Measurements from ENCODE around the gene SLC49A3. TPM values are rescaled to one million over a fixed set of nuclear protein-coding genes. Genes with fewer than 3 reads are reported as not detected.

SLC49A3 gene
- total RNA-seq, 1 experiment from 2014 or later = not detected

DNA sequence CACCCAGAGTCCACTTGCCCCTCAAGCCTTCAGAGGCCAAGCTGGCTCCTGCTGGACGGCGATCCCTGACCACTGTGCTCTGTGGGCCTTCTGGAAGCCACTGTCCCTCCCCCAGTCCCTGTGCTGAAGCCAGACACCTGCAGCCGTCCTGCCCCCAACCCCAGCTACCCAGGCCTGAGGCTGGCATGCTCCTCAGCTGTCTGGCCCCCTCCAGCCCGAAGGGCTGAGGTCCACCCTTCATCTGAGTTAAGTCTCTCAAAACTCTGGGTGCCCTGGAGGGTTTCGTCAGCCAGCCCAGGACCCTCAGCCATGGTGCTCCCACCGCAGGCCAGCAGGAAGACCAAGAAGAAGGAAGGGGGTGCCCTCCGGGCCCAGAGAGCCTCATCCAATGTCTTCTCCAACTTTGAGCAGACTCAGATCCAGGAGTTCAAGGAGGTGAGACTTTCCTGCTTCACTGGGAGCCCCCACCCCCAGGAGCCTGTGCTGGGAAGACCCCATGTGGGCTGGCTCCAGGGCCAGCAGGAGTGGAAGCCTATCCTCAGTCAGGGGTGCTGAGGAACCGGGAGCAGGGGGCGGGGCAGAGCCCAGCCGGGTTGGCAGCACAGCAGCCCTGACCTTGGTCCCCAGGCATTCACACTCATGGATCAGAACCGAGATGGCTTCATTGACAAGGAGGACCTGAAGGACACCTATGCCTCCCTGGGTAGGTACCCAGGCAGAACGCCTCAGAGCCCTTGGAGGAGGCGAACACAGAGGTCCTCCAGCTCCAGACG is 10.4 kb downstream of the SLC49A3 start:
- H3K4me3 ChIP-seq (ENCODE audit: low read length) = no peak overlapping the region
- no peaks in the 10 kb centered on the region for H3K9me2 ChIP-seq (replicated peaks; ENCODE audit: low read length)
- no peak overlapping the region for H2AFZ ChIP-seq (ENCODE audit: low read length)
- H3F3A ChIP-seq (ENCODE audit: low read length, unreplicated experiment) = no peaks in the 10 kb centered on the region
- H3K27me3 ChIP-seq (ENCODE audit: low read length) = no peaks in the 10 kb centered on the region
- H3K9ac ChIP-seq (ENCODE audit: low read length) = no peak overlapping the region
- no peaks in the 10 kb centered on the region for H3K9me3 ChIP-seq (ENCODE audit: low read length)
- peaks cover 28% of the 10 kb centered on the region for H3K4me1 ChIP-seq (ENCODE audit: insufficient read depth, low read length)
- no peaks in the 10 kb centered on the region for H3K36me3 ChIP-seq (ENCODE audit: low read depth, low read length)
- ChIA-PET POLR2A (ENCODE audit: unreplicated experiment) (no interaction called here), CTCF (no interaction called here)
- no TSS peak for BruUV-seq (replicated peaks)
- H3K27ac ChIP-seq (ENCODE audit: low read length) = peak overlapping the region; percentile 33; the same call in 1 of the 2 replicates
- H3K4me2 ChIP-seq (ENCODE audit: low read length) = 0 out of 2 replicates have a peak overlapping the region, but pooled peaks have one; percentile 50
- H3K79me2 ChIP-seq (ENCODE audit: low read length) = peaks cover 13% of the 10 kb centered on the region
- DNase-seq (no peak), ATAC-seq (no peak)
- TF ChIP-seq EZH2 (IDR thresholded peaks at IDR 0.05; ENCODE audit: low read length, unreplicated experiment) (no peak), EZH2phosphoT487 (IDR thresholded peaks at IDR 0.05; ENCODE audit: borderline replicate concordance, low read length) (no peak)
- TF ChIP-seq, protein P1, sequence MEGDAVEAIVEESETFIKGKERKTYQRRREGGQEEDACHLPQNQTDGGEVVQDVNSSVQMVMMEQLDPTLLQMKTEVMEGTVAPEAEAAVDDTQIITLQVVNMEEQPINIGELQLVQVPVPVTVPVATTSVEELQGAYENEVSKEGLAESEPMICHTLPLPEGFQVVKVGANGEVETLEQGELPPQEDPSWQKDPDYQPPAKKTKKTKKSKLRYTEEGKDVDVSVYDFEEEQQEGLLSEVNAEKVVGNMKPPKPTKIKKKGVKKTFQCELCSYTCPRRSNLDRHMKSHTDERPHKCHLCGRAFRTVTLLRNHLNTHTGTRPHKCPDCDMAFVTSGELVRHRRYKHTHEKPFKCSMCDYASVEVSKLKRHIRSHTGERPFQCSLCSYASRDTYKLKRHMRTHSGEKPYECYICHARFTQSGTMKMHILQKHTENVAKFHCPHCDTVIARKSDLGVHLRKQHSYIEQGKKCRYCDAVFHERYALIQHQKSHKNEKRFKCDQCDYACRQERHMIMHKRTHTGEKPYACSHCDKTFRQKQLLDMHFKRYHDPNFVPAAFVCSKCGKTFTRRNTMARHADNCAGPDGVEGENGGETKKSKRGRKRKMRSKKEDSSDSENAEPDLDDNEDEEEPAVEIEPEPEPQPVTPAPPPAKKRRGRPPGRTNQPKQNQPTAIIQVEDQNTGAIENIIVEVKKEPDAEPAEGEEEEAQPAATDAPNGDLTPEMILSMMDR (conservative IDR thresholded peaks at IDR 0.05; ENCODE audit: low read depth, low read length) = no peak
- intact Hi-C loops (cut with micrococcal nuclease) = no loop called here
- H4K20me1 ChIP-seq (ENCODE audit: low read length) = no peaks in the 10 kb centered on the region

DNA sequence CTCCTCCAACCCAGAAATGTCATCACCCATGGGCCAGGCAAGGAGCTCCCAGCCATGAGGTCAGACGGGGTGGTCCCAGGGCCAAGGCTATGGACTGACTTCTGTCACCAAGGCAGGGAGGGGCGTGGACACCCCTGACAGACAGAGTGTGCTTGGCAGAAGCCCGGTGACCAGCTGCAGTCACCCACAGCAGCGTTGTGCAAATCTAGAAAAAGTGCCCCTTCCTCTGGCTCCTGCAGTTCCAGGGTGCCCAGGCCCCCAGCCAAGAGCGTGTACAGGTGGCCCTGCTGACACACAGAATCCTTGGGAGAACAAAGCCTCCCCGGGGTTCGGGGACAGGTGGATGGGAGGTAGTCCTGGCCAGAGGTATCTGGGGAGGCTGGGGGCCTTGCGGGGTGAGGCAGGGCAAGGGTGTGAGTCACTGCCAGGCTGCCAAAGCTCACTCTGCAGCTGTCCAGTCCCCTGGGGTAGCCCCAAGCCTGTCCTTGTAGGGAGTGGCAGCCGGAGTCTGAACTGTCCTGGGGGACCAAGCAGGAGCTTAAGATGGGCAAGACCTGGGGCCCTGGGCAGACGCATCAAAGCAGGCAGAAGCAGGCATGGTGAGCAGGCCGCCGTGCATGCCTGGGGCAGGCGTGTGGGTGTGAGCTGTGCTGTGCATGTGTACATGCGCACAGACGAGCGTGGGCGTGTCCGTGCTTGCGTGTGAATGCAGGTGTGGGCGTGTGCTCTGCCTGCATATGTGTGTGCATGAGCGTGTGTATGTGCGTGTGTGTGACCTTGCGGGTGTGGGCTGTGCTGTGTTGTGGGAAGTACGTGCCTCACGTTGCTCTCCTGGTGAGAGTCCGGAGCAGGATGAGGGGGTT is 11.3 kb downstream of the SLC49A3 start:
- Histone ChIP-seq H3K9ac (ENCODE audit: low read length) (no peak overlapping the region), H3K9me3 (ENCODE audit: low read length) (no peaks in the 10 kb centered on the region), H4K20me1 (ENCODE audit: low read length) (no peaks in the 10 kb centered on the region), H3K79me2 (ENCODE audit: low read length) (peaks cover 20% of the 10 kb centered on the region), H3K9me2 (replicated peaks; ENCODE audit: low read length) (no peaks in the 10 kb centered on the region), H3K4me1 (ENCODE audit: insufficient read depth, low read length) (peaks cover 33% of the 10 kb centered on the region), H3K4me3 (ENCODE audit: low read length) (no peak overlapping the region), H2AFZ (ENCODE audit: low read length) (no peak overlapping the region), H3K4me2 (ENCODE audit: low read length) (peak overlapping the region; percentile 50; the same call in 1 of the 2 replicates), H3F3A (ENCODE audit: low read length, unreplicated experiment) (no peaks in the 10 kb centered on the region), H3K27ac (ENCODE audit: low read length) (peak overlapping the region; percentile 33), H3K27me3 (ENCODE audit: low read length) (no peaks in the 10 kb centered on the region), H3K36me3 (ENCODE audit: low read depth, low read length) (peaks cover 1% of the 10 kb centered on the region)
- CTCF ChIA-PET = no interaction called here
- TF ChIP-seq EZH2 (IDR thresholded peaks at IDR 0.05; ENCODE audit: low read length, unreplicated experiment) (no peak), EZH2phosphoT487 (IDR thresholded peaks at IDR 0.05; ENCODE audit: borderline replicate concordance, low read length) (no peak)
- TF ChIP-seq, protein P1 (conservative IDR thresholded peaks at IDR 0.05; ENCODE audit: low read depth, low read length) = no peak
- POLR2A ChIA-PET (ENCODE audit: unreplicated experiment) = no interaction called here
- BruUV-seq (replicated peaks) = no TSS peak
- intact Hi-C loops (cut with micrococcal nuclease) = no loop called here
- DNase-seq (peak; percentile 63), ATAC-seq (peak; percentile 42)
